Omental fat pad (tissue), 4 donors: ENCODE data around the gene SHF. TPM values are rescaled to one million over a fixed set of nuclear protein-coding genes. Genes with fewer than 3 reads are reported as not detected.

Experiments used
- ATAC-seq: fragments of 150-250 bp; one replicate; pipeline ENCODE4 v1.9.1; 2016; ENCODE audit warnings: mild to moderate bottlenecking, moderate library complexity; ENCODE audit not compliant: low FRiP score
- DNase-seq: peaks from one replicate; pipeline ENCODE4 v3.0.0-alpha.2; 2019; ENCODE audit warnings: low spot score
- CTCF ChIP-seq, 3 donors: fragments of 450-650 bp; IDR thresholded peaks; one replicate each; pipeline ENCODE4 v1.5.1; 2016 to 2017; ENCODE audit warnings: antibody characterized with exemption in 3 of 3, mild to moderate bottlenecking in 3 of 3, moderate library complexity in 2 of 3
- total RNA-seq, 4 donors: library from RNA; depleted of rRNA; stranded (reverse); fragments of >200 nt; gene quantifications; one replicate each; pipeline ENCODE4 v1.1.0, GENCODE V29; 2016

The SHF gene
- total RNA-seq, 4 donors from 2014 or later, result 1.9 to 10.5 (median 3.7) TPM

GRCh38 chr15:45171912-45172311, 15.9 kb downstream of the SHF start:
- ATAC-seq, result no peak
- no peak for TF ChIP-seq CTCF (IDR thresholded peaks at IDR 0.05)
- DNase-seq, result no peak

- no peak for TF ChIP-seq CTCF (IDR thresholded peaks at IDR 0.05)
- DNase-seq (no peak), ATAC-seq (no peak)
These were observed 17.9 kb downstream of the SHF start for GRCh38 chr15:45169608-45170480.

GRCh38 chr15:45168751-45169551, 18.8 kb downstream of the SHF start:
- ATAC-seq (no peak), DNase-seq (no peak)
- no peak for TF ChIP-seq CTCF (IDR thresholded peaks at IDR 0.05)

GRCh38 chr15:45168286-45168685, 19.5 kb downstream of the SHF start:
- ATAC-seq (no peak), DNase-seq (no peak)
- no peak for TF ChIP-seq CTCF (IDR thresholded peaks at IDR 0.05)

- DNase-seq (no peak), ATAC-seq (peak; percentile 1)
- TF ChIP-seq CTCF (IDR thresholded peaks at IDR 0.05), result no peak
These were observed 20.0 kb downstream of the SHF start for GRCh38 chr15:45167631-45168205.

- no peak for TF ChIP-seq CTCF (IDR thresholded peaks at IDR 0.05)
- ATAC-seq (peak; percentile 82), DNase-seq (peak; percentile 46)
These were observed 20.7 kb downstream of the SHF start for GRCh38 chr15:45166834-45167630.
